K562 treated with DMSO at 1 percent for 12 hours (cell line): ENCODE results near the gene UBAC2. TPM values are rescaled to one million over a fixed set of nuclear protein-coding genes. Genes with fewer than 3 reads are reported as not detected.

Experiments
- total RNA-seq: library from RNA; unstranded; fragments of 300-600 nt; gene quantifications from 2 replicates; pipeline ENCODE4 v1.2.3, GENCODE V29; 2022; ENCODE audit not compliant: insufficient read depth

Gene UBAC2, protein sequence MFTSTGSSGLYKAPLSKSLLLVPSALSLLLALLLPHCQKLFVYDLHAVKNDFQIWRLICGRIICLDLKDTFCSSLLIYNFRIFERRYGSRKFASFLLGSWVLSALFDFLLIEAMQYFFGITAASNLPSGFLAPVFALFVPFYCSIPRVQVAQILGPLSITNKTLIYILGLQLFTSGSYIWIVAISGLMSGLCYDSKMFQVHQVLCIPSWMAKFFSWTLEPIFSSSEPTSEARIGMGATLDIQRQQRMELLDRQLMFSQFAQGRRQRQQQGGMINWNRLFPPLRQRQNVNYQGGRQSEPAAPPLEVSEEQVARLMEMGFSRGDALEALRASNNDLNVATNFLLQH
- total RNA-seq = 38.3 and 52.4 TPM in 2 replicates

DNA sequence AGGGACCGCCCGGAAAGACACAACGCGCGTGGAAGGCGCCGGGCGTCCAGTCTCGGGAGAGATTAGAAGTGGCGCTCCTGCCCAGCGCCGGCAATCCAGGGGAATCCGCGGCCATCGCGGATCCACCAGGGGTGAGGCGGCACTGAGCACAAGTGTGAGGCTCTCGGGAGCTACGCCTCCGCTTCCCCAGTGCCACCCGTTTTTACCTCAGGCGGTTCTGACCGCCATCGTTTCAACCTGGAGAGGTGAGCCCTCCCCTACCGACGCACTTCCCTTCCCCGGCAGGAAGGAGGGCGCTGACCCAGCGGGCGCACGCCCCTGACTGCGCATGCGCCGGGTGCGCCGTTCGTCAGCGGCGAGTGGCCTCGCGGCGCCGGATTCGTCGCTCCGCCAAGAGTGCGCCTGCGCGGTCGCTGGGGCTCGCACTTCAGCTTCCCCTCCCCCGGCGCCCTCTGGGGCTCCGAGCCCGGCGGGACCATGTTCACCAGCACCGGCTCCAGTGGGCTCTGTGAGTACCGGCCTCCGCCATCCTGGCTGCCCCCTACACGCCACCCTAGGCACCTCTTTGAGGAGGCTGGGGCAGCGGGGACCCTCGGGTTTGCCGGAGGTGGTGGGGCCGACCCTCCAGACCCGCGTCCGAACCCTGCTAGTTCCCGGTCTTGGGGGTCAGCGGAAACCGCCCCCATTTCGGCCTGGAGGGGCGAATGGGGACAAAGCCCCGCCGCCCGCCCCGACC, at the start of gene UBAC2:
Gene UBAC2 (plus strand): TSS at position 423 of the 736 bp plus-strand sequence. CDS start 55 bp downstream, at position 478.

DNA sequence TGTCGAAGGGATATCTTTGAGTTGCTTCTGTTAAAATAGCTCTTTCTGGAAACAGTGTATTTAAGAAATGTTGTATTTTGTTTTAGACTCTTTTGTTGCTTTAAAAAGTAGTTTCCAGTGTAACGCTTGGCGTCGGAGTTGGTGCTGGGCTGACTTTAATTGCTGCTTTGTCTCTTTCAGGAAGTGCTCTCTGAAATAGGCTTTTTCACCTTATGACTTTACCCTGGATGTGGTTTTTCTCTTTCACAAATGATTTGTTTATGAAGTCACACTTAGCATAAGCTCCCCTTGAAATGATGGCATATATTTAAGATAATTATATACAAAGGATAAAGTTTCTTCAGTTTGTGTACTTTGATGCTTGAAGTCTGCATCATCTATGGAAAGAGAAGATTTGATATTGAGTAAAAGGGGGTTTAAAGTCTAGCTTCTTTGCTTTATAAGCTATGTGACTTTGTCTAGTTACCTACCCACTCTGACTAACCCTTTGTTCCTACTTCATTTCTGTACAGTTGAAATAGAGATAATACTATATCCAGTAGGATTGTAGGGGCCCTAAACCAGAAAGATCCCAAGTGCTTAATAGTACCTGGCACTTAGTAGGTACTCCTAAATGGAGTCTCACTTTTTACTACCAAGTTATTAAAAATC, 57.7 kb downstream of the UBAC2 start, which contains the start of gene GPR18:
Gene GPR18 (minus strand): TSS at position 170 of the 651 bp plus-strand sequence. CDS start 2,507 bp downstream, outside the sequence.

DNA sequence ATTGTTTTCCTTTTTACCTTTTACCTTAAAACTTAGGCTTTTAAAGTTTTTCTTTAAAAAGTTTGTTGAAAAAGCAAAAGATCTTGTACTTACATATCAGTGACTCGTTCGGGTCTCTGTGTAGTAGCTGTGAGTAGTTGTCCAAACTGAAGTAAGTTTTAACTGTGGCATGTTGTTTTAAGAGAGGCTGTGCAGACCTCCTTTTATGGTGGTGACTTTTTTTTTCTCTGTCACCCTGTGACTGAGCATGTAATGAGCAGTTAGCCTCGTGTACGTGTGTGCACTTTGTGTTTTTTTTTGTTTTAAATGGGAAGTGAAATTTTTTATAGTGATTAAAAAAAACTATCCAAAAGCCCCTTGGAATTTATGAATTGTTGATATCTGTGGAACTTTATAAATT, 106.6 kb downstream of the UBAC2 start, which contains the start of gene GPR183:
Gene GPR183 (minus strand): TSS at position 153 of the 400 bp plus-strand sequence. CDS start 11,254 bp downstream, outside the sequence.

Other genes starting within 250 kb of the UBAC2 start
- 8.3 and 31.2 TPM in 2 replicates for gene DOCK9, start 222.8 kb upstream of the UBAC2 start, total RNA-seq
- not detected in 2 replicates for gene GPR18, start 57.5 kb downstream of the UBAC2 start, total RNA-seq
- not detected in 2 replicates for gene GPR183, start 106.5 kb downstream of the UBAC2 start, total RNA-seq